GM12891 (cell line): ENCODE results near the gene ARHGAP15.

ENCODE experiments used
- PAX5 ChIP-seq: IDR thresholded peaks from 2 replicates; pipeline ENCODE4 v1.6.1; 2011; ENCODE audit warnings: low read length, moderate library complexity, mild to moderate bottlenecking; ENCODE audit not compliant: insufficient read depth, severe bottlenecking
- POLR2A ChIP-seq: IDR thresholded peaks from 2 replicates; pipeline ENCODE4 v1.6.1; 2011; ENCODE audit warnings: low read depth, low read length, control low read depth
- POLR2AphosphoS5 ChIP-seq: IDR thresholded peaks from 2 replicates; pipeline ENCODE4 v1.6.1; 2011; ENCODE audit warnings: low read depth, low read length, control low read depth
- SPI1 ChIP-seq: IDR thresholded peaks from 2 replicates; pipeline ENCODE4 v1.6.1; 2011; ENCODE audit warnings: low read depth, low read length, control low read depth
- TAF1 ChIP-seq: IDR thresholded peaks from 2 replicates; pipeline ENCODE4 v1.6.1; 2011; ENCODE audit warnings: low read depth, low read length, control low read depth

DNA sequence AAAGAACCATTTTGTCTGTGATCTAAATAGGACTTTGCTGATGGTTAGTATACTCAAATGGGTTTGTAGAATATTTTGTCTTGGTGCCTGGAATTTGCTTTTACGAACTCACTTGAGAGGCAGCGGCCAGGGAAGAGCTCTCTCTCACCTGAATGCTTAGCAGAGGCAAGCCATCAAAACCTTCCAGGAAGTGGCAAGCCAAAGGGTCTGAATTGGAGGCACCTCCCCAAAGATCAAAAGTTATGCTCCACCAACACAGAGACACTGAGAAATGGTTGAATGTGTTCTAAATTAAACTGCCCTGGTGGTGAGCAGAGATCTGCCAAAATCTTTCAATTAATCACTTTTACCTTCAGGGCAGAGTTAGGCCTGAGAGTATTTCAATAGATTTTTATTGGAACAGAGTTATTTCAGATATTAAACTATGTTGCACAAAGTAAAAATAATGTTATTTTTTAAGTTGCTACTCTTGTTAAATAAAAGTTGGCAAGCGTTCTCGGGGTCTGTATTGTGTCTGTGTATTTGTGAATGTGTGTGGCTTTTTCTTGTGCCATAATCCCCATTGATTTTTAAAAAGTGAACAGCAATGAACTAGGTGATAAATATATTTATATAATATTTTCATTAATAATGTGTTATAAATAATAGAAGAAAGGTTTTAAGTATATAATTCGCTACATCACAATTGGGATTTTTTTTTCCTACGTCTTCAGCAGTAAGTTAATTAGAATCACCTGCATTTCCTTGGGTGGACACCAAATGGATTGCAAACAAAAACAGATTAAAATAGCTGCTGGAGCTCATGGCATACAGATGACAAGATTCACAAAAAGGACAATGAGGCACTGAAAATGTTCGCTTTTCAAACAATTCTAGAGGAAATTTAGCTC lies 416.1 kb downstream of the ARHGAP15 start:
- TF ChIP-seq PAX5 (no peak), POLR2A (no peak), POLR2AphosphoS5 (no peak), SPI1 (no peak), TAF1 (no peak)
